Measurements from ENCODE around the gene GTF2IRD1.
"Not testable (repeated sequence)": the region's sequence is repeated elsewhere in the genome, so short reads cannot be mapped to it uniquely, and the experiment has no call there.

Gene GTF2IRD1

DNA sequence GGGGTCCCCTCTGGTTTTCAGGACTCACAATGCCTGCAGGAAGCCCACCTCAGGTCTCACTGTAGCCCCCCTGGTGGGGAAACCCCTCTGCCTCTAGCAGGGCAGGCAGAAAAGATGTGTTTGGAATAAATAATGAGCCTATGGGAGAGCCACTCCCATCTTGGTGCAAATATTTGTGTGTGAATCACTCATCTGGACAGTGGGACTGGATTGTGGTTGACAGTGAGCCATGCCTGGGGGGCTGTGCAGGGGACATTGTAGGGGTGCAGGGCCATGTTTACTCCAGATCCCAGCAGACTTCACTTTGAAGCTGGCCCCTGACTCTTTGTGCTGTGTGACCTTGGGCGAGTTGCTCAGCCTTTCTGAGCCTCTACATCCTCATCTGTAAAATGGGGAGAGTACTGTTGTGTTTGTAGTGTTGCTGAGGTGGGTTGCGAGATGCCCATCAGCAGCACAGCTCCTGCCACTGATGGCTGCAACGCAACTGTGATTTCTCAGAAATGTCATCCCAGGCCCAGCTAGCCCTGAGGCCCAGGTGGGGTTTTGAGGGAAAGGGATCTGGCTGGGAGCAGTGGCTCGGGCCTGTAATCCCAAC lies 20.7 kb downstream of the GTF2IRD1 start:
- DNase-seq, result no peak

DNA sequence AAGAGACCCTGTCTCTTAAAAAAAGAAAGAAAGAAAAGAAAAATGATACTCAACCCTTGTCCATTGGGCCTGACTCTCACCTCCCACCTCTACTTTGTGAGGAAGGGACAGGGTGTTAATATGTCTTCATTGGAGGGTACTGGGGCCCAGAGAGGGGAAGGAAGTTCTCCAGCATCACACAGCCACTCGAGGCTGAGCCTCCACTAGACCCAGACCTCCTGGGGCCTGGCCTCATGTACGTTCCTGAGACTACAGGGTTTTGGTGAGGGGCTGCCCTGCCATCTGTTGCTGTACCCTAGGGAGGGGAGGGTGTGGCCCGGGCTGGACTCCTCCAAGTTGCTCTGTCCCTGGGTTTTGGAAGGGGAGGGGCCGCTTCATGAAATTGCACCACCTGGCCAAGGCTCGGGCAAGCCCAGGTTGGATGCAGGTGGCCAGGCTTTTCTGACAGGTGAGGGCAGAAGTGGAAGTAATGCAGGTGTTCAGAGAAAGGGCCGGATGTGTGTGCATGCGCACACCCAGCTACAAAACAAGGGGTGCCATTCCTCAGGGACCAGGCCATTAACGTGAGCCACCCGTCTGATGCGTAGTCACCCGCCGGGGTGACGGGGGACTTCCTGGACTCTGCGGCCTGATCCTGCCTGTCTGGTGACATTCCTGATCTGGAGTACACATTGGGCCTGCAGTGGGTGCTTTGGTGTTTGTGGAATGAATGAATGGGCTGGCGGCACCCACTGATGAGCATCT lies 21.7 kb downstream of the GTF2IRD1 start:
- no peak for DNase-seq

DNA sequence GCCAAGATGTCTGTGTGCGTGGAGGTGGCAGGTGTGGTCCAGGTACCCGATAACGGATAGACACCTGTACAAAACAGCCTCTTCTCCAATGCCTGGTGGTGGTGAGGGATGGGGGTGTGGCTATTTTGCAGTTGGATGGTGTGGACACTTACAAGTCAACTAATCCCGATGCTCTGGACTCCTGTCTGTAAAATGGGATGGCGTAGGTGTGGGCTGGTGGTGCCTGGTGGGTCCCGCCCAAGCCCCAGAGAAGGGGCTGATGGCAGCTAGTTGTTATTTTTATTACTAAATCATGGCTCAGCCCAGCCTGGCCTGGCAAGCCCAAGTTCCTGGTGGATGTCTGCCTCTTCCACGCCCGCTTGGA lies 22.3 kb downstream of the GTF2IRD1 start:
- DNase-seq, result no peak

DNA sequence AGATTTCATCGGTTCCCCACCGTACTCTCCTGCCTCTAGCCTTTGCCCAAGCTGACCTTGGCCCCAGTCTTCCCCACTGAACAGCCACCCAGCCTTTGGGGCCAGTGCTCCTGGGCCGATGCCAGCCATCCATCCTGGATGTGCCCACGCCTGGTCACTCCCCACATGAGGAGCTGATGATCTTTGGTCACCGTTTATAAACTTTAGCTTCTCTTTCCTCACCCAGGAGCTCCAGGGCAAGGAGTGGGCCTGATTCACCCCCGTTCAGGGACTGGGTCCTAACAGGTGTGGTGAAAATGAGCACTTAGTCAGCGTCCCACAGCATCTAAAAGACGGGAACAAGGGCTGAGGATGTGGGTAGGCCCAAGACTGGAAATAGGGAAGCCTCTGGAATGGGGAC lies 22.9 kb downstream of the GTF2IRD1 start:
- no peak for DNase-seq

DNA sequence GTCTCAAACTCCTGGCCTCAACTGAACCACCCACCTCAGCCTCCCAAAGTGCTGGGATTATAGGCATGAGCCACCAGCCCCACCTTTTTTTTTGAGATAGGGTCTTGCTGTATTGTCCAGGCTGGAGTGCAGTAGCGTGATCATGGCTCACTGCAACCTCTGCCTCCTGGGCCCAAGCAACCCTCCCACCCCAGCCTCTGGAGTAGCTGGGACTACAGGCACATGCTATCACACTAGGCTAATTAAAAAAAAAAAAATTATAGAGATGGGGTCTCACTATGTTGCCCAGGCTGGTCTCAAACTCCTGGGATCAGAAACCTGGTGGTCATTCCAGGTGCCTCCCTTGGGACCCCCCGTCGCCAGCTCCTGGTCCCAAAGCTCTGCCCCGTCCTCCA lies 25.0 kb downstream of the GTF2IRD1 start:
- DNase-seq, result no peak

DNA sequence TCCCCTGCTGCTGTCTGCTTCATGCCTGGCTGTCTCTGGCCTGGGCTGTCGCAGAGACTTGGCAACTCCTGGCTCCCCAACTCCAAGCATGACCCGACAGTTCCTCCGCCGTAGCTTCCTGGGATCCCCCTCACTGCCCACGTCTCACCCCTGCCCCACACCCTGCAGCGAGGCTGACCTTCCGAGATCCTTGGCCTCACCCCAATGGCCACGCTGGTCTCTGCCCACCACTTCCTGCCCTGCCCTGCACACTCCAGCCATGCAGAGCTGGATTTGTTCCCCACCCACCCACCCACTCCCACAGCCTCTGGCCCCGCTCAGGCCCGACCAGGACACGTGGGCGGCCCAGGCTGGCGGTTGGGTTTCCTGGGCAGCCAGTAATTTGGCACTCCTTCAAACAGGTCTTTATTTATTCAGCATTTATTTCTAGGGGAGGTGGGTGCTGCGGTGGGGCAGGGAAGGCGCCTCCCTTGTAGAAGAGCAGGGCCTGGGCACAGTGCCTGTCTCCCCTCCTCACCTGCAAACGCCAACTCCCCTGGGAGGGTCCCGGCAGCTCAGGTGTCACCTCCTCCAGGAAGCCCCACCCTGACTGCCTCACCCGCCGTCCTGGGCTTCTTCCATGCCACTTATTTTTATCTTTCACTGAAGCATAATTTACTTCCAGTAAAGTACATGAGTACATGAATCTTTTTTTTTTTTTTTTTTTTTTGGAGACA lies 25.5 kb downstream of the GTF2IRD1 start:
- DNase-seq, result no peak

DNA sequence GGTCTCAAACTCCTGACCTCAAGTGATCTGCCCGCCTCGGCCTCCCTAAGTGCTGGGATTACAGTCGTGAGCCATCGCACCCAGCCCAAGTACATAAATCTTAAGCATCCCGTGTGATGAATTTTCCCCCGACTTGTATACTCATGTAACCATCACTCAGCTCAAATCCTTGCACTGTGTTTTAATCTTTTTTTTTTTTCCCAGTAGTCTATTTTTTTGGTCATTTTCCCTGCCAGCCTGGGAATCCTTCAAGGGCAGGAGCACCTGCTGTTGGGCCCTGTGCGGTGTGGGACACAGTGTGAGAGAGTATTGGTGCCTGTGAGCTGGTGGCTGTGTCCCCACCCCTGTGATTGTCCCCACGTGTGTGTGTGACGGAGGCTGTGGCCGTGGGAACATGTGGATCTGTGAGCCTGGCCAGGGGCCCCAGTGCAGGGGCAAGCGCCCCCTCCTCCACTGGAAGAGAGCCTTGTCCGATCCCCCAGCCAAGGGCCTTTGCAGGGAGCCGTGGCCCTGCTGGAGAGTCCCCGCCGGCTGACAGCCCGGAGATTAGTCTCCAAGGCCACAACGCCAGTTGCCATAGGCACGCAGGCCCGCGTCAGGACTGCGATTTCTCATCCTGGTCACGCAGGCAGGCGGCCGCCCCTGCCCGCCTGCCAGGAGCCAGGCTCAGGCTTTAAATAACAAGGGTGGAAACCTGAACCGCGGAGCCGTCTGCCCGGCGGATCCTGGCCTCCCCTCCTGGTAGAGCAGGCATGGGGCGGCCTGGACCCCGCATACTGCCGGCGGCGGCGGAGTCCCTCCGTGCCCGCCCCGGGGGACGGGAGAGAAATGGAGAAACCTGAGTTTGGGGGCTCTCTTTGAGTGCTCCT lies 26.5 kb downstream of the GTF2IRD1 start:
- no peak for DNase-seq

DNA sequence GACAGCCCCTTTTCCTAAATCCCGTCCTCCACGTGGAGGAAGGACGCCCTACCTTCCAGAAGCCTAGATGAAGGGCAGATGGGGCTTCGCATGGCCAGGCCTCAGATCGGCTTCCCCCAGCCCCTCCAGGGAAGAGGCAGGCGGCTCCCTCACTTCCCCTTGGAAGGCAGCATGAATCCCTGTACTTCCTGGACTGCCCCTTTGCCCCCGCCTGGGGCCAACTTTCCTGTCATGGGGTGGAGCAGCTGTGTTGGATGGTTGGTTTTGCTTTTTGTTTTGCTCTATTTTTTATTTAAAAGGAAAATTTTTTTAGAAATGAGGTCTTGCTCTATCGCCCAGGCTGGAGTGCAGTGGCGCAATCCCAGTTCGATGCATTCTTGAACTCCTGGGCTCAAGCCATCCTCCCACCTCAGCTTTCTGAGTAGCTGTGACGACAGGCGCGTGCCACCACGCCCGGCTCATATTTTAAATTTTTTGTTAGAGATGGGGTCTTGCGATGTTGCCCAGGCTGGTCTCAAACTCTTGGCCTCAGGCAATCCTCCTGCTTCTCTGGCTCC lies 27.2 kb downstream of the GTF2IRD1 start:
- no peak for DNase-seq

DNA sequence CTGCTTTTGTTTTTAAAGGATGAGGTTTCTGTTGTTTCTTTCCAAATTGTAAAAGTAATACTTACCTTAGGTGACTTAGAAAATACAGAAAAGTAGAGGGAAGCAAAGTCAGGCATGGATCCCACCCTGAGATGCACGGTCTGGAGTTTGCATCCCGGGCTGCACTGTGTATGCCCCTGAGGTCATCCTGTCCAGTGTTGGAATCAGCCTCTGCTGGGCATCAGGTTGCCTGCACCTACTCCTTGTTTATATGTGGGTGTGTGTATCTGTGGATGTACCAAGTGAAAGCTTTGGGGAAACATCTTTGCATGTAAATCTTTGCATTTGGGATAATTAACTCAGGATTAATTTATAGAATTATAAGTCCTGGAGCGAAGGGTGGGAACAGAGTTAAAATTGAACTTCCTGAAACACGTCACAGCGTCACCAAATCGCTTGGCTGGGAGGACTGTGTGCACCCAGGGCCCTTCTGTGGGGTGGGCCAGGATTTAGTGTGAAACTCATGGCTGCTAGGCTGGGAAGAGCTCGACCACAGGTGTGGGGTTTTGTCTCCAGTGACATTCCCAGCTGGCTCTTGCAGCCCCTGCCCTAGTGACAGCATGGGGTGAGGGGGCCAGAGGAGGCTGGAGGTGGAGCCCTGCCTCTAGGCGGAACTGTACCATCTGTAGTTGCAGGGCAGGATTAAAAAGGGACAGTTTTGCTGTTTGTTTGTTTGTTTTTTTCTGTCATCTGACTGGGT lies 27.9 kb downstream of the GTF2IRD1 start:
- DNase-seq, result no peak

DNA sequence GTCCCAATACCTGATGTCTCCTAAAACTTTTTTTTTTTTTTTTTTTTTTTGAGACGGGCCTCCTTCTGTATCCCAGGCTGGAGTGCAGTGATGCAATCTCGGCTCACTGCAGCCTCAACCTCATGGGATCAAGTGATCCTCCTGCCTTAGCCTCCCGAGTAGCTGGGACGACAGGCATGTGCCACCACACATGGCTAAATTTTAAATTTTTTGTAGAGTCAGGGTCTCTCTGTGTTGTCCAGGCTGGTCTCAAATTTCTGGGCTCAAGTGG lies 28.4 kb downstream of the GTF2IRD1 start:
- no peak for DNase-seq

DNA sequence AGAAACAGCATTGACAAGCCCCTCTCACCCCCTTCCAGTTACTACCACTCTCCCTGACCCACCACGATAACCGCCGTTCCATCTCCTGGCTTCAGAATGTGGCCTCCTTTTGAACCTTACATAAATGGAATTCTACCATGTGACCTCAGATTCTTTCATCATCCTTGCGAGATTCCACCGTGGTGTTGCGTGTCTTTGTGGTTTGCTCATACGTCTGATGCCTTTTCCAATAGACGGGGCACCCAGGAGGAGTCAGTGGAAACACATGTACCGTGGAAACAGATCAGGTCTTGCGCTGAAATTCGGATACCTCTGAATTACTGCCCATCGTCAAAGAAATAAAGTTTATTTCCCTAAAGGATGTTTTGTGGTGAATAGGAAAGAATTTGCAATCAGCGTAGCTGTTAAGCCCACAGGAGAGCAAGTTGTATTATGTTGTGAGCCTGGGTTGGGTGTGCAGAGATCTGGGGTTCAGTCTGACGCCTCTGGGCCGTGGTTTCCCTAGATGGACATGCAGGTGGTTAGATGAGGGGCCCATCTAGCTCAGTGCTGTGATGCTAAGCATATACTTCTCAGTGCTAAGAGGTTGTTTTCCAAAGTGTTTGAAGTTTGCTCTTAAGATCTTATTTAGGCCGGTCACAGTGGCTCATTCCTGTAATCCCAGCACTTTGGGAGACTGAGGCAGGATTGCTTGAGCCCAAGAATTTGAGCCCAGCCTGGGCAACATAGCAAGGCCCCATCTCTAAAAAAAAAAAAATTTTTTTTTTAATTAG lies 29.1 kb downstream of the GTF2IRD1 start:
- DNase-seq, result no peak

DNA sequence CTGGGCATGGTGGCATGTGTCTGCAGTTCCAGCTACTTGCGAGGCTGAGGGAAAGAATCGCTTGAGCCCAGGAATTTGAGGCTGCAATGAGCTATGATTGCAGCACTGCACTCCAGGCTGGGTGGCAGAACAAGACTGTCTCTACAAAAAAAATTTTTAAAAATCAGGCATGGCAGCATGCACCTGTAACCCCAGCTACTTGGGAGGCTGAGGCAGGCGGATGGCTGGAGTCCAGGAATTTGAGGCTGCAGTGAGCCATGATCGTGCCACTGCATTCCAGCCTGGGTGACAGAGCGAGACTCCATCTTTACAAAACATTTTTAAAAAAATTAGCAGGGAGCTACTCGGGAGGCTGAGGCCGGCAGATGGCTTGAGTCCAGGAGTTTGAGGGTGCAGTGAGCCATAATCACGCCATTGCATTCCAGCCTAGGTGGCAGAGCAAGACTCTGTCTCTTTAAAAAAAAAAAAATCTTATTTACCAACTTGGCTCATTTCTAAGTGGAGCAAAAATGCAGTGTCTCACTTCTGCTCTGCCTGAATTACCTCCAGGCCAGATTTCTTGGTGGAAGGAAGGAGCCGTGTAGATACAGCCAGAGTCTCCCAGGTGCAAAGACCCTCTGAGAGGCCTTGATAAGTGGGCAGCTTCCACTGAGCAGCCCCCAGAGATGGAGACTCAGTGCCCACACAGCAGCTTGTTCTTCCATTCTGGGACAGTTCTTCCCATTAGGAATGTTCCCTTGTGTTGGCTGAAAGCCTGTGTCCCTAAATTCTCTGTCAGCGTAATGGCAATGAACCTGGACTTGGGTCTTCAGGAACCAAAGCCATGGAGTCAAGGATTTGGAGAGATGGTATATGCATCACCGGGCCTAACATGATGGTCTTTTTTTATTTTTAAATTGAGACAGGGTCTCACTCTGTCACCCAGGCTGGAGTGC lies 30.0 kb downstream of the GTF2IRD1 start:
- no peak for DNase-seq

DNA sequence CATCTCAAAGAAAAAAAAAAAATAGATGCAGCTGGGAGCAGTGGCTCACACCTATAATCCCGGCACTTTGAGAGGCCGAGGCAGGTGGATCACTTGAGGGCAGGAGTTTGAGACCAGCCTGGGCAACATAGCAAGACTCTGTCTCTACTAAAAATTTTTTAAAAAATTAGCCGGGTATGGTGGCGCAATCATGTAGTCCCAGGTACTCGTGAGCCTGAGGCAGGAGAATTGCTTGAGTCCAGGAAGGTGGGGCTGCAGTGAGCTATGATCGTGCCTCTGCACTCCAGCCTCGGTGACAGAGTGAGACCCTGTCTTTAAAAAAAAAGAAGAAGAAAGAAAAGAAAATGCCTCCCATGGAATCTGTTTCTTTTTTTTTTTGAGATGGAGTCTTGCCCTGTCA lies 31.9 kb downstream of the GTF2IRD1 start:
- no peak for DNase-seq

DNA sequence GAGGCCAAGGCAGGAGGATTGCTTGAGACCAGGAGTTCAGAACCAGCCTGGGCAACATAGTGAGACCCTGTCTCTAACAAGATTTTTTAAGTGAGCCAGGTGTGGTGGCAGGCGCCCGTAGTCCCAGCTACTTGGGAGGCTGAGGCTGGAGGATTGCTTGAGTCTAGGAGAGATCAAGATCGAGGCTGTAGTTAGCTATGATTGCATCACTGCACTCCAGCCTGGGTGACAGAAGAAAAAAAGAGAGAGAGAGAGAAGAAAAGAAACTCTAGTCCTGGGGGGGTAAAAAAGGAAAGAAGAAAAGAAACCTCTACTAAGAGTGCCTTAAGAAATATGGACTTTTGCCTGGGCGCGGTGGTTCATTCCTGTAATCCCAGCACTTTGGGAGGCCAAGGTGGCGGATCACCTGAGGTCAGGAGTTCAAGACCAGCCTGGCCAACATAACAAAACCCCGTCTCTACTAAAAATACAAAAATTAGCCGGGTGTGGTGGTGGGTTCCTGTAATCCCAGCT lies 34.9 kb downstream of the GTF2IRD1 start:
- DNase-seq, result not testable (repeated sequence)

DNA sequence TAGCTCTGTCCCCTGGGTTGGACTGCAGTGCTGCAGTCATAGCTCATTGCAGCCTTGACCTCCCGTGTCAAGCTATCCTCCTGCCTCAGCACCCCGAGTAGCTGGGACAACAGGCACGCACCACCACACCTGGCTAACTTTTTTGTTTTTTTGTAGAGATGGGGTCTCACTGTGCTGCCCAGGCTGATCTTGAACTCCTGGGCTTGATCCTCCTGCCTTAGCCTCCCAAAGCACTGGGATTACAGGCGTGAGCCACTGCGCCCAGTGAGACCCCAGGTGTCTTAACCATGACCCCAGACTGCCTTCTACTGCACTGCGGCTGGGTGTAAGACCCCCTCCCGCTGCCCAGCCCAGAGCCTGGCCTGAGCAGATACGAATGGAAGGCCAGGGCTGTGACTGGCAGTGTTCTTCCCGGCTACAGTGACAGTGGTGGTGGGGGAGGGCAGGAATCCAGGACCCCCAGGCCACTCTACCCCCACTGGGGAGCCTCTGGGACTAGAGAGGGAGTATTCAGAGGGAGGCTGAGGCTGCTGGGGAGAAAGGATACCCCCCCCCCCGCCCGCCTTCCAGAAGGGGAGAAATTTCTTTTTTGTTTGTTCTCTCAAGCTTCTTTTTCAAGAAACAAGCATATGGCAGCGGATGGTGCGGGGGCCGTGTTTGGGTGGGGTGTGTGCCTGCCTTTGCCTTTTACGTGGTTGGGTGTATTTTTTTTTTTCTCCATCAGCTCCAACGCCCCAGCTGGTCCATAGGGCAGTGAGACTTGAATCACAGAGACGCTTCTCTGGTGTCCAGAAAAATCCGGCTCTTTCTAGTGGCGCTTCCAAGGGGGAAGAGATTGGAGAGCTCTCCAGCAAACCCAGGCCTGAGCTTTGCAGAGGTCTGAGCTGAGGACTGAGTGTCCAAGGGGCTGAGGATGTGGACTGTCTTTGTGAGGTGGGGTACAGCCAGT lies 36.6 kb downstream of the GTF2IRD1 start:
- no peak for DNase-seq

DNA sequence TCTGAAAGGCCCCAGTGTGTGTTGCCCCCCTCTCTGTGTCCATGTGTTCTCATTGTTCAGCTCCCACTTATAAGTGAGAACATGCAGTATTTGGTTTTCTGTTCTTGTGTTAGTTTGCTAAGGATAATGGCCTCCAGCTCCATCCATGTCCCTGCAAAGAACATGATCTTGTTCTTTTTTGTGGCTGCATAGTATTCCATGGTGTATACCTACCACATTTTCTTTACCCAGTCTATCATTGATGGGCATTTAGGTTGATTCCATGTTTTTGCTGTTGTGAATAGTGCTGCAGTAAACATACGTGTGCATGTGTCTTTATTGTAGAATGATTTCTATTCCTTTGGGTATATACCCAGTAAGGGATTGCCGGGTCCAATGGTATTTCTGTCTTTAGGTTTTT lies 37.8 kb downstream of the GTF2IRD1 start:
- not testable (repeated sequence) for DNase-seq

DNA sequence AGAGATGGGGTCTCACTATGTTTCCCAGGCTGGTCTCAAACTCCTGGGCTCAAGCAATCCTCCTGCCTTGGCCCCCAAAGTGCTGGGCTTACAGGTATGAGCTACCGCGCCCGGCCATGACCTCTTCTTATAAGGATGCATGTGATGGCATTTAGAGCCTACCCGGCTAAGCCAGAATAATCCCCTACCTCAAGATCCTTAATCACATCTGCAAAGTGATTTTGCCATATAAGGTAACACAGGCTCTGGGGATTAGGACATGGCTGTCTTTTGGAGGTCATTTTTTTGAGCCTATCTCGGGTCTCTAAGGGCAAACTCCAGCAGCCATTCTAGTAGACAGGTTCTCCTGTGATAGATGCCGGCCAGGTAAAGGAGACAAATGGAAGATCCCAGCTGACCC lies 39.6 kb downstream of the GTF2IRD1 start:
- no peak for DNase-seq

DNA sequence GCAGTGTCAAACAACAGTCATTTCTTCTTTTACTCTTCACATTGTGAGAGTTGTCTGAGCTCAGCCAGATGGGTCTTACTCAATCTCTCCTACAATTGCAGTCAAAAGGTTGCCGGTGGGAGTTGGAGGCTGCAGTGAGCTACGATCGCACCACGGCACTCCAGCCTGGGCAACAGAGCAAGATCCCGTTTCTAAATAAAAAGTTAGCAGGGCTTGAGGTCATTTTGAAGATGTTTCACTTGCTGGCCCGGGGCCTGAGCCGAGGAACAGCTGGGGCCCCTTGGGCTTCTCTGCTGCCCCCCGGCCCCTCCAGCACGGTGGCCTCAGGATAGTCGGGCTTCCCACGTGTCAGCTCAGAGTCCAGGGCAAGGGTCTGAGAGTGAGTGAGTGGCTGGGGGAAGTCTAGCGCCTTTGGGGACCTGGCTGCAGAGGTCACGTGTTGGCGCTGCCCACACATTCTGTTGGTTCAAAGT lies 40.4 kb downstream of the GTF2IRD1 start:
- DNase-seq, result no peak
